Endothelial cell of umbilical vein (primary cell): ENCODE data around the gene TPCN1. TPM values are rescaled to one million over a fixed set of nuclear protein-coding genes. Genes with fewer than 3 reads are reported as not detected.

Source experiments
- BruUV-seq: library from RNA; stranded (reverse); fragments of 400-500 nt; replicated peaks from 2 replicates; lab custom pipeline; 2021; lab: Mats Ljungman, UMichigan
- CTCF ChIA-PET: fragments of 300-600, 350-600 bp; sonication (Branson Sonifier 250); formaldehyde crosslinking; loops from one replicate; lab custom pipeline; 2021; ENCODE audit warnings: antibody characterized with exemption, inconsistent platforms; lab: Charles Lee
- POLR2A ChIA-PET: fragments of 300-600, 350-600 bp; sonication (Branson Sonifier 250); formaldehyde crosslinking; loops from one replicate; lab custom pipeline; 2021; ENCODE audit warnings: antibody characterized with exemption, inconsistent platforms; lab: Charles Lee
- DNase-seq: peaks from one replicate; pipeline ENCODE4 v3.0.0-alpha.2; 2011; ENCODE audit warnings: low read depth, low spot score
- FAIRE-seq: peaks from 2 replicates; lab custom pipeline; 2011; peaks lifted over from hg19 to GRCh38; lab: Jason Lieb, UNC
- H2AFZ ChIP-seq: 2 replicates; pipeline ENCODE4 v1.6.0; 2012; ENCODE audit warnings: low read depth, low read length, control low read depth, inconsistent platforms
- H3K27ac ChIP-seq: 2 replicates; pipeline ENCODE4 v1.5.1; 2011; ENCODE audit warnings: low read depth, mild to moderate bottlenecking, control low read depth, low read length, moderate library complexity; ENCODE audit not compliant: insufficient read depth
- H3K27me3 ChIP-seq, 2 experiments: 2 replicates each; pipeline versions ENCODE4 v1.6.0 to v1.6.1; 2011; ENCODE audit warnings: low read length in 2 of 2, mixed read lengths in 1 of 2; ENCODE audit not compliant: control insufficient read depth in 2 of 2, insufficient read depth in 2 of 2
- H3K36me3 ChIP-seq, 2 experiments: 2 replicates in 1 of 2; 3 replicates in 1 of 2; pipeline ENCODE4 v1.5.1; 2011; ENCODE audit warnings: low read length in 2 of 2, mild to moderate bottlenecking in 1 of 2, moderate library complexity in 1 of 2; ENCODE audit not compliant: control insufficient read depth in 2 of 2, insufficient read depth in 2 of 2; ENCODE audit errors: extremely low read depth in 1 of 2
- H3K4me1 ChIP-seq: 3 replicates; pipeline ENCODE4 v1.5.1; 2011; ENCODE audit warnings: mild to moderate bottlenecking, low read length; ENCODE audit not compliant: control insufficient read depth, insufficient read depth; ENCODE audit errors: extremely low read depth
- H3K4me2 ChIP-seq: 2 replicates; pipeline ENCODE4 v1.6.1; 2011; ENCODE audit warnings: low read length, control low read depth, mixed read lengths; ENCODE audit not compliant: insufficient read depth
- H3K4me3 ChIP-seq, 3 experiments: fragments of 200-600 bp in 1 of 3; sonication (generic), shearing (Covaris generic) in 1 of 3; replicated peaks in 1 of 3; 2 replicates each; pipeline ENCODE4 v1.5.1; 2011 to 2016; ENCODE audit warnings: control low read depth in 3 of 3, low read length in 3 of 3, mild to moderate bottlenecking in 2 of 3, inconsistent platforms in 1 of 3, low read depth in 1 of 3, moderate library complexity in 1 of 3; ENCODE audit not compliant: insufficient read depth in 1 of 3
- H3K79me2 ChIP-seq: 2 replicates; pipeline ENCODE4 v1.6.0; 2012; ENCODE audit warnings: low read length, inconsistent platforms; ENCODE audit not compliant: control insufficient read depth, insufficient read depth
- H3K9ac ChIP-seq: replicated peaks from 2 replicates; pipeline ENCODE3; 2011; ENCODE audit warnings: low read length, control low read depth; ENCODE audit not compliant: insufficient read depth; ENCODE audit errors: extremely low read depth
- H3K9me1 ChIP-seq: replicated peaks from 3 replicates; pipeline ENCODE4 v1.6.0; 2011; ENCODE audit warnings: mild to moderate bottlenecking, low read length; ENCODE audit not compliant: control insufficient read depth, insufficient read depth; ENCODE audit errors: extremely low read depth
- H3K9me3 ChIP-seq: replicated peaks from 2 replicates; pipeline ENCODE4 v1.5.1; 2012; ENCODE audit warnings: low read length, inconsistent platforms; ENCODE audit not compliant: control insufficient read depth, insufficient read depth
- H4K20me1 ChIP-seq: replicated peaks from 2 replicates; pipeline ENCODE3; 2011; ENCODE audit warnings: mild to moderate bottlenecking, low read length; ENCODE audit not compliant: control insufficient read depth, insufficient read depth; ENCODE audit errors: extremely low read depth
- EZH2 ChIP-seq: IDR thresholded peaks from 2 replicates; pipeline ENCODE4 v1.6.1; 2012; ENCODE audit warnings: borderline replicate concordance, low read depth, mild to moderate bottlenecking, moderate library complexity, low read length, inconsistent platforms; ENCODE audit not compliant: severe bottlenecking
- FOS ChIP-seq: IDR thresholded peaks from 2 replicates; pipeline ENCODE4 v1.6.1; 2011; ENCODE audit warnings: mild to moderate bottlenecking, low read length, moderate library complexity, borderline replicate concordance; ENCODE audit not compliant: insufficient read depth
- GATA2 ChIP-seq: IDR thresholded peaks from 2 replicates; pipeline ENCODE4 v1.7.0; 2011; ENCODE audit warnings: low read depth, mild to moderate bottlenecking, moderate library complexity, mixed read lengths, low read length; ENCODE audit not compliant: insufficient read length, insufficient read depth
- JUN ChIP-seq: IDR thresholded peaks from 2 replicates; pipeline ENCODE4 v1.6.1; 2011; ENCODE audit warnings: borderline replicate concordance, low read depth; ENCODE audit not compliant: insufficient read length, insufficient read depth
- MAX ChIP-seq: IDR thresholded peaks from 2 replicates; pipeline ENCODE4 v1.6.1; 2011; ENCODE audit not compliant: insufficient read depth, insufficient read length
- MYC ChIP-seq: IDR thresholded peaks from one replicate; pipeline ENCODE4 v1.6.1; 2011; ENCODE audit warnings: mild to moderate bottlenecking, low read depth, low read length
- POLR2A ChIP-seq: IDR thresholded peaks from 2 replicates; pipeline ENCODE4 v1.6.1; 2012; ENCODE audit warnings: low read depth, mild to moderate bottlenecking, control low read depth, low read length
- POLR2AphosphoS5 ChIP-seq: IDR thresholded peaks from 2 replicates; pipeline ENCODE4 v1.6.1; 2012; ENCODE audit warnings: low read depth, mild to moderate bottlenecking, control low read depth, low read length, moderate library complexity; ENCODE audit not compliant: insufficient read depth
- dilution Hi-C: fragments of 300-500 bp; cut with MboI; formaldehyde crosslinking; loops from one replicate; pipeline ENCODE4 v1.15.0; 2019; ENCODE audit warnings: low sequenced_read_pairs; ENCODE audit not compliant: extremely low pct_ligation_motif_present
- intact Hi-C: fragments of 100-400 bp; cut with micrococcal nuclease; formaldehyde crosslinking; loops from one replicate; pipeline ENCODE4 v1.10.0; 2022
- polyA plus RNA-seq, 4 experiments: library from polyadenylated mRNA; depleted of rRNA in 3 of 4; stranded (reverse) in 3 of 4; unstranded in 1 of 4; fragments of >200 nt; gene quantifications; 2 replicates each; pipeline versions ENCODE4 v1.2.1 to v1.2.3, GENCODE V29; 2011 to 2012; ENCODE audit warnings: missing spikeins in 1 of 4
- total RNA-seq: library from RNA; stranded (reverse); gene quantifications from 2 replicates; pipeline ENCODE4 v1.2.3, GENCODE V29; 2021
- TF ChIP-seq, protein P1 (sequence below), 2 donors: IDR thresholded peaks; 1 replicate in 1 of 2; 2 replicates in 1 of 2; pipeline ENCODE4 v1.5.1; 2011; ENCODE audit warnings: low read length in 2 of 2, mild to moderate bottlenecking in 2 of 2, moderate library complexity in 2 of 2, control low read depth in 1 of 2, inconsistent platforms in 1 of 2, low read depth in 1 of 2; ENCODE audit not compliant: insufficient read depth in 1 of 2; ENCODE audit errors: extremely low read depth in 1 of 2

Gene TPCN1
- total and polyA plus RNA-seq, 2 donors (not counting 3 experiments of a cell fraction or from before 2014, with no cell fraction given) = 19.5 to 28.3 TPM

GRCh38 chr12:113239288-113239771 lies 18.1 kb downstream of the TPCN1 start:
- DNase-seq = no peak
- H3K9me1 ChIP-seq = no peaks in the 10 kb centered on the region
- H3K27ac ChIP-seq = no peak overlapping the region
- H3K4me2 ChIP-seq = no peak overlapping the region
- H3K79me2 ChIP-seq = no peaks in the 10 kb centered on the region
- no peak overlapping the region for H3K9ac ChIP-seq
- CTCF ChIA-PET = no interaction called here
- H3K4me1 ChIP-seq = peaks cover 21% of the 10 kb centered on the region
- no peaks in the 10 kb centered on the region for H3K36me3 ChIP-seq
- no peak overlapping the region for H3K4me3 ChIP-seq
- dilution Hi-C loops = no loop called here
- H2AFZ ChIP-seq = no peak overlapping the region
- POLR2A ChIA-PET = interaction anchor here (0.6 kb wide), 1 partner anchor 16 kb away, joined by 3 read pairs; no protein-coding TSS in a partner anchor
- no peaks in the 10 kb centered on the region for H3K9me3 ChIP-seq
- TF ChIP-seq POLR2AphosphoS5 (no peak), EZH2 (no peak)
- no TSS peak for BruUV-seq
- intact Hi-C loops = loop anchor here (2.0 kb wide), 1 partner anchor 43 kb away; no protein-coding TSS in a partner anchor
- no peaks in the 10 kb centered on the region for H3K27me3 ChIP-seq
- H4K20me1 ChIP-seq = no peaks in the 10 kb centered on the region
- FAIRE-seq = no peak

- H3K9me1 ChIP-seq = no peaks in the 10 kb centered on the region
- H3K4me2 ChIP-seq = no peak overlapping the region
- H3K4me1 ChIP-seq = peaks cover 24% of the 10 kb centered on the region
- H3K79me2 ChIP-seq = no peaks in the 10 kb centered on the region
- no peaks in the 10 kb centered on the region for H3K27me3 ChIP-seq
- ChIA-PET POLR2A (no interaction called here), CTCF (no interaction called here)
- FAIRE-seq (no peak), DNase-seq (no peak)
- H3K9ac ChIP-seq = no peak overlapping the region
- intact Hi-C loops (loop anchor here (2.0 kb wide), 1 partner anchor 43 kb away; no protein-coding TSS in a partner anchor), dilution Hi-C loops (no loop called here)
- no peaks in the 10 kb centered on the region for H3K9me3 ChIP-seq
- no peak overlapping the region for H3K27ac ChIP-seq
- TF ChIP-seq JUN (no peak), POLR2AphosphoS5 (no peak), EZH2 (no peak), POLR2A (no peak), MYC (no peak), MAX (no peak), FOS (no peak), GATA2 (no peak)
- TF ChIP-seq, protein P1, sequence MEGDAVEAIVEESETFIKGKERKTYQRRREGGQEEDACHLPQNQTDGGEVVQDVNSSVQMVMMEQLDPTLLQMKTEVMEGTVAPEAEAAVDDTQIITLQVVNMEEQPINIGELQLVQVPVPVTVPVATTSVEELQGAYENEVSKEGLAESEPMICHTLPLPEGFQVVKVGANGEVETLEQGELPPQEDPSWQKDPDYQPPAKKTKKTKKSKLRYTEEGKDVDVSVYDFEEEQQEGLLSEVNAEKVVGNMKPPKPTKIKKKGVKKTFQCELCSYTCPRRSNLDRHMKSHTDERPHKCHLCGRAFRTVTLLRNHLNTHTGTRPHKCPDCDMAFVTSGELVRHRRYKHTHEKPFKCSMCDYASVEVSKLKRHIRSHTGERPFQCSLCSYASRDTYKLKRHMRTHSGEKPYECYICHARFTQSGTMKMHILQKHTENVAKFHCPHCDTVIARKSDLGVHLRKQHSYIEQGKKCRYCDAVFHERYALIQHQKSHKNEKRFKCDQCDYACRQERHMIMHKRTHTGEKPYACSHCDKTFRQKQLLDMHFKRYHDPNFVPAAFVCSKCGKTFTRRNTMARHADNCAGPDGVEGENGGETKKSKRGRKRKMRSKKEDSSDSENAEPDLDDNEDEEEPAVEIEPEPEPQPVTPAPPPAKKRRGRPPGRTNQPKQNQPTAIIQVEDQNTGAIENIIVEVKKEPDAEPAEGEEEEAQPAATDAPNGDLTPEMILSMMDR (IDR thresholded peaks at IDR 0.05; ENCODE audit: extremely low read depth in 1 of 2, insufficient read depth in 1 of 2, low read depth in 1 of 2, low read length in 2 of 2) = no peak
- H3K4me3 ChIP-seq = no peak overlapping the region
- no peaks in the 10 kb centered on the region for H3K36me3 ChIP-seq
- no peak overlapping the region for H2AFZ ChIP-seq
- BruUV-seq = no TSS peak
- no peaks in the 10 kb centered on the region for H4K20me1 ChIP-seq
Measured at GRCh38 chr12:113239811-113240331, 18.6 kb downstream of the TPCN1 start.
